GM21367 (cell line): ENCODE measurements around the gene MXRA7.

Source experiments
- ATAC-seq: cut with Tn5 transposase; IDR thresholded peaks from one replicate; pipeline ENCODE4 v1.9.1; 2021; ENCODE audit not compliant: unreplicated experiment

Gene MXRA7

DNA sequence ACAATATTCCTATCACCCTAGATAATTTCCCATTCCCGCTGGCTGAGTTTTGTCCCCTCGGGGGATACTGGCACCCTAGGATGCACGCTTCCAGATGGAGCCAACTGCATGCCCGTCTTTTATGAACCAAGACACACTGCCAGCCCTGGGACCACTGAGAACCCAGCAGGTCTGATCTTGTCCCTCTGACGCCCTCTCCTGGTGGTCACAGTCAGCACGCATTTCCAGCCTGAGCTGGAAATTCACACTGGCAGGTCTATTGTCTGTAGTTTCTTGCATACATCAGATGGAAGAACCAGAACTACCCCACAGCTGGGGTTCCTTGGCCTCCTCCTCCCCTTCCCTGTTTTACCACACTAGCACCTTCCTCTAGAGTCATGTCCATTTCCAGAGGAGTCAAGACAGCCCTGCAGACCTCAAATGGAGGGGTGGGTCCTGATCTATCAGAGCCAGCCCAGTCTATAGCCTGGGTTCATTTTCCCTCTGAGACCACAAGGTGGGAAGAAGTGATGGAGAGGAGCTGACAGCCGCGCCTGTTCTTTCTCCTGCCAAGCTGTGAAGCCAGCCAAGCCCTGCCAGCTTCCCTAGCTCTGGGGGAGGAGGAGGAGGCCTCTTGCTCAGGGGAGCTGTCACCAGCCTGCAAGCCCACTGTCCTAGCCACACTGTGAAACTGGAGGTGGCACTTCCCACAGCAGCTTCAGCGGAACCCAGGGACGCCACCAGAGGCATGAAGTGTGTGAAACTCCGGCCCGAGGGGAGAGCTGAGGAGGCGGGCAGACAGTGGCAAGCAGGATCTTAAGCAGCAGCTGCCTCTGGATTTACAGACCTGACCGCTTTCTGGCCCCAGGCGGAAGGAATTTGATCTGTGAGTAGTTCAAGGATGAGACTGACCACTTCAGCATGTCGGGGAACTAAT, 29.3 kb downstream of the MXRA7 start:
- no peak for ATAC-seq

DNA sequence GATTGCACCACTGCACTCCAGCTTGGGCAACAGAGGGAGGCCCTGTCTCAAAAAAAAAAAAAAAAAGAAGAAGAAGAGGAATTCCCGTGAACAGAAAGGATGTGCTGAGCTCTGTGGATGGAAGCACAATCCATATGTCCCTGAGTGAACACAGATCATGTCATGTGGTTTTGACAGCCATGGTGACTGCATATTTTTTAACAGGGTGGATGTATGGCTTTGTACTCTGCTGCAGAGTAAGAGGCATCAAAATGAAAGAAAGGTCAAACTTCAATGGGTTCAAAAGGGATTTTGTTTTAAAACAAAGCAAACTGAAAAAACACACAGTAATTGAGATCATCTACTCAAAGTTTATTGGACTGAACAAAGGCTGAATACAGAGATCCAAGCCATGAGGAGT, 31.5 kb downstream of the MXRA7 start:
- ATAC-seq: no peak

DNA sequence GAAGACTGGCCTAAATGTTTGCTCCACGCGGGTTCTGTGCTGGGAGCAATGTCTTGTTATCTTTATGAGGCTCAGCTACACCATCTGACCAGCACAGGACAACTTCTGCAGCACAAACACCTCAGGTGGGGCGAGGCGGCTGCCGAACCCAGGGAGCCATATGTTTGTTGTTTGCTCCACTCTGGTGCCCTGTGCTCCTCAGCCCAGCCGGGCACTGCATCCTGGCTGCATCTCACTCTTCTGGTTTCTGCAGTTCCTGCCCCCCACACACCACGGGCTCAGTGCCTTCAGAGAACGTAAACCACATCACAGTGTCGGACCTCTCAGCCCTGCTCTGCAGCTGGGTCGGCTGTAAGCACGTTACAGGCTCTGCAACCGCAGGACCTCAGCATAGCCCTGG, 32.4 kb downstream of the MXRA7 start:
- no peak for ATAC-seq

GRCh38 chr17:76677406-76677805, 33.4 kb downstream of the MXRA7 start:
- no peak for ATAC-seq

- ATAC-seq: no peak
Measured at GRCh38 chr17:76676629-76677028, 34.1 kb downstream of the MXRA7 start.

- no peak for ATAC-seq
Measured at GRCh38 chr17:76675648-76676047, 35.1 kb downstream of the MXRA7 start.

DNA sequence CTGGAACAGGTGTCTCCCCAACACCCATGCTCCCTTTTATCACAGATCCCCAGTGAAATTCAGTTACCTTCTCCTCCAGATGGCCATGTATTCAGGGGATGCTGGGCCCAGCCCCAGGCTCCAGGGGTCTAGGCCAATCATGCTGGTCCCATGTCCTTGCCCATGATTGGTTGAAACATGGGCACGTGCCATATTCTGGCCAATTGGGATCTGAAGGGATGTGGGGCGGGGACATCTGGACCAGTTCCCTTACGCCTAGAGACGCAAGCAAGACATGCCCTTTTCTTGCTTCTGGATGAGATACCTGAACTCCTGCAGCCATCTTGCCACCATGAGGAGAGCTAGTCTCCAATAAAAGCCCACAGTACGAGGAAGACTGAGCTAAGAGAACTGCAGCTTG, 36.2 kb downstream of the MXRA7 start:
- ATAC-seq: no peak

DNA sequence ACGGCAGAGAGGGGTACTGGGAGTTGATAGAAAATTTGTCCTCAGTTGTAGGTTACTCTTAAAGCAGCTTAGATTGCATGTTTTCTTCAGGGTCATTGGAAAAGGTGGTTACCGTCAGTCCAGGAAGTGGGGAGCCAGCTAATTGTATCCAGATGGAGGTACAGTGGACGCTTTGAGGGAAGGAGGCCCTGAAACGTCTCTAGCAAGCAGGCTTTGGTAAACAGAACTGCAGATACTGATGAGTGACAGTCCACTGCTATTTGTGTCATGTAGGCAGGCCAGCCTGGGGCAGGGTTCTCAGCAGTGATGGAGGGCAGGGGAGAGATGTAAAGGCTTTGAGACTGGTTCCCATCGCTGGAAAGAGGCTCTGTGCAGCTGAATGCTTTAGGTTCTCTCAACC, 37.0 kb downstream of the MXRA7 start:
- ATAC-seq: no peak

- no peak for ATAC-seq
Measured at GRCh38 chr17:76672892-76673291, 37.9 kb downstream of the MXRA7 start.

- no peak for ATAC-seq
Measured at GRCh38 chr17:76672270-76672851, 38.4 kb downstream of the MXRA7 start.

DNA sequence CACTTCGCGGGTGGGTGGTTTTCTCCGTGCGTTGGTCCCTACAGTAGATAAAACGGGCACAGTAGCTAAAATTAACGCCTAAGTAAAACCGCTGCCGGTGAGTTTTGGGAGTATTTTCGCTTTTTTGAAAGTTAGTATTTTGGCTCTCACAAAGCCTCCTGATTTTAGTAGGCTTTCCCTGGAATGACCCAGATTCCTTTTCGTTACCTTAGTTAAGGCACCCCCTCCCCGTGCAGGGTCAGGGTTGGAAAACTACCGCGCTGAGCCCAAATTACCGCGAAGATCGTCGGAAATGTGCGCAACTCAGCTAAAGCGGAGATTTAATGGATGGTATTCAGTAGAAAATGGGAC, 38.9 kb downstream of the MXRA7 start:
- ATAC-seq: no peak

DNA sequence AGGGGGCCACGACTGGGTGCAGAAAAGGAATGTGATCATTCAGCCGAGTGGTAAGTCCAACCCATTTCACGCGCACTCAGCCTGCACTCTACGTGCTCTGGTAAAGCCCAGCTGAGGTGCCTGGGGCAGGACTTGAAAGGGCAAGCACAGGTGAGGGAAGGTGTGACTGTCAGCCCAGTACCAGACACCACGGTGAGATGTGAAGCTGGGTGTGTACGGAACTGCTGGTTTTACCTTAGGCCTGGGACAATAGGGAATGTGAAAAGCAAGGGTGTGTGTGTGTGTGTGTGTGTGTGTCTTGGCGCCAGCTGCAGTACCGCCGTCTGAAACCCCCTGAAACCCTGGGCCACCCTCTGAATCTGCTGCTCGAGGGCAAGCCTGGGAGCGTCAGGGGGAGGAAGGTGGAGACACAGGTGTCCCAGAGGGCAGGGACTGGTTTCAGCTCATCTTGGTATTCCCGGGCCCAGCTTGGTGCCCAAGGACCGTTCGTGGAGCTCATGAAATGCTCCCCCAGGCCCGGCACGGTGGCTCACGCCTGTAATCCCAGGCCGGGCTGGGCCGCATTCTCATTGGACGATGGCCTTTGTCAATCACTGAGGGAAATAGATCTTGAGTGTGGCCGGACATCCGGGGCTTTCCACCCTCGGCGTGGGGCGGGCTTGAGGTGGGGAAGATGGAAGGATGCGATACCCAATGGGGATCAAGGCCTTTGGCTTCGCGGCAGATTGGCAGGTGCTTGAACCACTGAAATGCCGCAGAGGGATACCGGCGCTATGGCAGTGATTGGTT, 39.4 kb downstream of the MXRA7 start:
- ATAC-seq: peak; percentile 92

GRCh38 chr17:76670718-76671122, 40.0 kb downstream of the MXRA7 start:
- ATAC-seq: no peak

- ATAC-seq: no peak
Measured at GRCh38 chr17:76670020-76670717, 40.6 kb downstream of the MXRA7 start.

DNA sequence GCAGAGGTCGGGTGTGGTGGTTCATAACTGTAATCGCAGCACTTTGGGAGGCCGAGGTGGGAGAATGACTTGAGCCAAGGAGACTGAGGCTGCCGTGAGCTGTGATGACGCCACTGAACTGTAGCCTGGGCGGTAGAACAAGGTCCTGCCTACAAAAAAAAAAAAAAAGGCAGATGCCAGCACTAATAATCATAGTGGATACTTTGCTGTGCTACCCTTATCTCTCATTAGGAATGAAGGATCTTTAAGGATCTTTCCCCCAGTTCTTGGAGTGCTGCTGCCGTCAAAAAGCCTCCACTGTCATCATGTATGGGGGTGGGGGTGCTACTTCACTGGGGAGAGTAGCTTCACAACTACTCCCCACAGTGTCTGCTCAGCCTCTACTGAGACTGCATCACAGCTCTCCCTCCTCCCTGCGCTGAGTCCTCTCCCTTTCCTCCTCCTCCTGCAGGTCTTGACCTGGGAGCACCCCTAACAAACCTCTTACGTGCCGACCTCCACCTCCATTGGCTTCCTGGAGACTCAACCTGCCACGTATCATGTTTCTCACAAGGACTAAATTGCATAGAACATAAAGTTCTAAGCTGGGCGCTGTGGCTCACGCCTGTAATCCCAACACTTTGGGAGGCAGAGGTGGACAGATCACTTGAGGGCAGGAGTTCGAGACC, 42.8 kb downstream of the MXRA7 start:
- no peak for ATAC-seq

DNA sequence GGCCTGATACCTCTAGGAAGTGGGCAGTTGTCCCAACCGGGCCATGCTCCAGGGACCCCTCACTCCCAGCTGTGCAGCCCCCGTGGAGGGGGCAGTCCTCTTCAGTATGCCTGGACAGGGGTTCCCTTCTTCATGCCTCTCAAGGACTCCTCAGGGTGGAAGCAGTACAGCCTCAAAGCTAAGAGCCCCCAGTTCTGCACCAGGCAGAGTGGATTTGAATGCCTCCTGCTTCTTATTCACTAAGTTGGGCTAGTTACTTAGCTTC, 43.3 kb downstream of the MXRA7 start:
- ATAC-seq: no peak

GRCh38 chr17:76660656-76661042, 50.1 kb downstream of the MXRA7 start:
- ATAC-seq: no peak

GRCh38 chr17:76659928-76660655, 50.7 kb downstream of the MXRA7 start:
- no peak for ATAC-seq

DNA sequence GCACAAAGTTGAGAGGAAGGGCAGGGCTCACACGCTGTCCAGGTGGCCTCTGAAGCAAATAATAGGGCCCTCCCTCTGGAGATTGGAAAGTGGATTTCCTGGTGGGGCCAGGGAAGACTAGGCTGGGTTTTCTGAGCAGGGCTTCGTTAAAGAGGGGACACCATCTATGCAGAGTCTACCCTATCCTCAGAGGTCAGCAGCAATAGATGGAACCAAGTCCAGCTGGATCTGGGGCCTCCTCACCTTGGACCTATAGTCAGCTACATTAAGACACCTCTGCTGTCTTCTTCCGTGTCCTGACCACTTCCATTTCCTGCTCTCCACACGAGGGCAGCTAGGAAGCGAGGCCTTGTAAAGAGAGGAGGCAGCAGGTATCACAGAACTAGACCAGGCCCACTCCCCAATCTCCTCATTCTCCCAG, 52.5 kb downstream of the MXRA7 start:
- no peak for ATAC-seq

GRCh38 chr17:76657505-76658241, 53.1 kb downstream of the MXRA7 start:
- ATAC-seq: no peak
